NB4 (cell line): Measurements from ENCODE around the gene CORO1C.

Source experiments
- DNase-seq: peaks from one replicate; pipeline ENCODE4 v3.0.0; 2010; ENCODE audit warnings: low read depth
- H3K4me3 ChIP-seq: one replicate; pipeline ENCODE4 v1.5.1; 2011; ENCODE audit warnings: mild to moderate bottlenecking, low read depth, low read length, moderate library complexity
- MYC ChIP-seq: IDR thresholded peaks from 2 replicates; pipeline ENCODE4 v1.6.1; 2011; ENCODE audit warnings: low read depth, low read length
- POLR2A ChIP-seq: IDR thresholded peaks from 2 replicates; pipeline ENCODE4 v1.6.1; 2011; ENCODE audit warnings: mild to moderate bottlenecking; ENCODE audit not compliant: insufficient read length; ENCODE audit errors: extremely low read depth
- TF ChIP-seq, protein P1 (sequence below): IDR thresholded peaks from 2 replicates; pipeline ENCODE4 v1.6.1; 2011; ENCODE audit warnings: low read depth, low read length
- TF ChIP-seq, protein P2 (sequence below): IDR thresholded peaks from one replicate; pipeline ENCODE4 v1.5.1; 2012; ENCODE audit warnings: low read depth, low read length

Gene CORO1C

DNA sequence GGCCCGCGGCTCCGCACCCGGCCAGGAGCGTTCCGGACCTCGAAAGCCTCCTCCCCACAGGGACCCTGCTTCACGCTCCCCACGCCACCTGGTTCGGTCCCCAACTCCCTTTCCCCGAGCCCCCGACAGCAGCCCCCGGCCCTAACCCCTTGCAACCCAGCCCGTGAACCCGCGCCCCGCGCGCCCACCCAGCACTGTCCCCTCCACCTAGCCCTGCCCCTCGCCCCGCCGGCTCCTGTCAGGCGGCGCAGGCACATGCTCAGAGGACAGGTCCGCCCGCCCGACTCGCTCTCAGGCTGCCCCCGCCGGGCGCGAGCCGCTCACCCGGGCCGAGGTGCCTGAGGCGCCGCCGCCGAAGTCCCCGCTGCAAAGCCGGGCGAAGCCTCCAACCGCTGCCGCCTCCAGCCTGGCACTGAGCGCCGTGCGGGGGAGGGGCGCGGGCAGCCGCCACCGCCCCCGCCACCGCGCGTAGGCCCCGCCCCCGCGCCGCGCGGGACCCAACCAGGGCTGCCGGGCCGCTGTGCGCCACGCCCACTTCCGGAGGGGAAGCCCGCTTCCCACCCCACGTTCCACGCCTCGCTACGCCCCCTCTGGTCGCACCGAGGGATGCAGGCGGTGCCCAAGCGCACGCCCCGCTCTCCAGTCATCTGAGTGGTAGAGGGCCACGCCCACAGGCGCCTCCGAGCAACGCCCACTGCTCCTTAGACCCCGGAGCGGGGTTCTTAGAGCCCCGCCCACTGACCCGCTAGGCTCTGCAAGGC, at the start of gene CORO1C:
CORO1C (minus strand) TSS at position 414 of the 761 bp plus-strand sequence. CDS start 30,200 bp downstream, outside the sequence.
- TF ChIP-seq, protein P1, sequence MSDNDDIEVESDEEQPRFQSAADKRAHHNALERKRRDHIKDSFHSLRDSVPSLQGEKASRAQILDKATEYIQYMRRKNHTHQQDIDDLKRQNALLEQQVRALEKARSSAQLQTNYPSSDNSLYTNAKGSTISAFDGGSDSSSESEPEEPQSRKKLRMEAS: peak; percentile 91
- peak; percentile 95 for TF ChIP-seq POLR2A
- TF ChIP-seq MYC: peak; percentile 87
- TF ChIP-seq, protein P2, sequence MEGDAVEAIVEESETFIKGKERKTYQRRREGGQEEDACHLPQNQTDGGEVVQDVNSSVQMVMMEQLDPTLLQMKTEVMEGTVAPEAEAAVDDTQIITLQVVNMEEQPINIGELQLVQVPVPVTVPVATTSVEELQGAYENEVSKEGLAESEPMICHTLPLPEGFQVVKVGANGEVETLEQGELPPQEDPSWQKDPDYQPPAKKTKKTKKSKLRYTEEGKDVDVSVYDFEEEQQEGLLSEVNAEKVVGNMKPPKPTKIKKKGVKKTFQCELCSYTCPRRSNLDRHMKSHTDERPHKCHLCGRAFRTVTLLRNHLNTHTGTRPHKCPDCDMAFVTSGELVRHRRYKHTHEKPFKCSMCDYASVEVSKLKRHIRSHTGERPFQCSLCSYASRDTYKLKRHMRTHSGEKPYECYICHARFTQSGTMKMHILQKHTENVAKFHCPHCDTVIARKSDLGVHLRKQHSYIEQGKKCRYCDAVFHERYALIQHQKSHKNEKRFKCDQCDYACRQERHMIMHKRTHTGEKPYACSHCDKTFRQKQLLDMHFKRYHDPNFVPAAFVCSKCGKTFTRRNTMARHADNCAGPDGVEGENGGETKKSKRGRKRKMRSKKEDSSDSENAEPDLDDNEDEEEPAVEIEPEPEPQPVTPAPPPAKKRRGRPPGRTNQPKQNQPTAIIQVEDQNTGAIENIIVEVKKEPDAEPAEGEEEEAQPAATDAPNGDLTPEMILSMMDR: peak; percentile 85
- H3K4me3 ChIP-seq: peak within 1 kb of the TSS; percentile 83
- DNase-seq: peak; percentile 97

DNA sequence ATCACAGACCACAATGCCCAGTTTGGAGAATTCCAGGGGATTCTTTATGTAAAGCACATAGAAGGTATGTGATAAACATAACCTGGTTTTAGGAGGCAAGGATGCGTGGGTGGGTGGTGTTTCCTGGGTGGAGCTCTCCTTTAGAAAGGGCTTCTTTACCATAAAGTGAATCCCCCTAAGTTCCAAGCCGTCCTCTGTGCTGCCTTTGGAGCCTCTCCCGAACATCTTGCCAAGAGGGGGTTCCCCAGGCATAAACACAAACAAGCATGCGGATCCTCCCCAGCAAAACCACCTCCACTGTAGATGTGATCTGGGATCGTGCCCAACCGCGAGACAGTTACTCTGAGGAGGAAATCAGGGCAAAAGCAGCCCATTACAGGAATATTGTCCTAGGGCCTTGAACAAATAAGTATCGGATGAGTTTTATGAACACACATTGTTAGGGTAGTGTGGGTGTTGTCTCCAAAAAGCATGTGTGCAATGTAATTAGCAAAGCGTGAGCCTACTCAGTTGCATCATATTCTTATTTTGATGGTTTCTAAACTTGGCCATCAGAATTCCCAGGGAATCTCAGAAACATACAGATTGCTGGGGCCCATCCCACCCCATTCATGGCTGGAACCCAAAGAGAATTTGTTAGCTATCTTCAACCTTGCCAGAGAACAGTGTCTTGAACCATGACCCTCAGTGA, 48.8 kb upstream of the CORO1C start:
- no peak for DNase-seq
- TF ChIP-seq, protein P2: no peak
- no peak for TF ChIP-seq MYC
- H3K4me3 ChIP-seq: no peak overlapping the region

DNA sequence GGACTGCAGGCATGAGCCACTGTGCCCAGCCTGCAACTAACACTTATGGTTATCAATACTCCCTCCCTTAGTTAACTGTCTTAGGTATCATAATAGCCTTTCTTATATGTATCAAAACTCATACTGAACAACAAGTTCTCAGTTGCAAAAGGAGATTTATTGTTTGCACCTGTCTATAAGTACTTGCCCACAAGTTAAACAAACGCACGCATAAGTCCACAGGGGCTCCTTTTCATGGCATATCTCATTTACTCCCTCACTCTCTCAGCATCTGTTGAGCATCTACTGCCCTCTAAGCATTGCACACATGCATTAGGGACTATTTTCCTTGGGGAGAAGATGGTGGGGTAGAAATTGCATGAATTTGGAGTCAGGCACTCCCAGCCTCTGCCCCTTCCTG, 46.7 kb upstream of the CORO1C start:
- TF ChIP-seq POLR2A (no peak), MYC (no peak)
- TF ChIP-seq, protein P2: no peak
- TF ChIP-seq, protein P1: no peak
- H3K4me3 ChIP-seq: no peak overlapping the region
- no peak for DNase-seq

DNA sequence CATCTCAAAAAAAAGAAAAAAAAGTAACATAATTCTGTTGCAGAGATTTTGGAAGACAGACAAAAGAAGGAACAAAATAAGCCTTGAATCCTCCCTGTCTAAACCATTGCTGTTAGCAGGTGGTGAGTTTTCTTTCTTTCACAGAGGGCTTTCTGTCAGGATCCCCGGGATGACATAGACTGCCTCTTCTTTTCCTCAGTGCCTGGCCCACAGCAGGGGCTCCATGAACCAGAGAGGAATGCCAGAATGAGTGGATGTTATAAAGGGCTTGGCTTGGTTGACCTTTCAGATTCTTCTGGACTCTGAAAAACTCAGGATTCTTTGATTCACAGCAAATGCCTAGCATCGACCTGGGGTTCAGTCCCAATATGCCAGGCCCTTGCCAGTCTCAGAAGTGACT, 45.8 kb upstream of the CORO1C start:
- TF ChIP-seq, protein P1: no peak
- TF ChIP-seq MYC: no peak
- TF ChIP-seq, protein P2: no peak
- no peak for TF ChIP-seq POLR2A
- H3K4me3 ChIP-seq: no peak overlapping the region
- no peak for DNase-seq

DNA sequence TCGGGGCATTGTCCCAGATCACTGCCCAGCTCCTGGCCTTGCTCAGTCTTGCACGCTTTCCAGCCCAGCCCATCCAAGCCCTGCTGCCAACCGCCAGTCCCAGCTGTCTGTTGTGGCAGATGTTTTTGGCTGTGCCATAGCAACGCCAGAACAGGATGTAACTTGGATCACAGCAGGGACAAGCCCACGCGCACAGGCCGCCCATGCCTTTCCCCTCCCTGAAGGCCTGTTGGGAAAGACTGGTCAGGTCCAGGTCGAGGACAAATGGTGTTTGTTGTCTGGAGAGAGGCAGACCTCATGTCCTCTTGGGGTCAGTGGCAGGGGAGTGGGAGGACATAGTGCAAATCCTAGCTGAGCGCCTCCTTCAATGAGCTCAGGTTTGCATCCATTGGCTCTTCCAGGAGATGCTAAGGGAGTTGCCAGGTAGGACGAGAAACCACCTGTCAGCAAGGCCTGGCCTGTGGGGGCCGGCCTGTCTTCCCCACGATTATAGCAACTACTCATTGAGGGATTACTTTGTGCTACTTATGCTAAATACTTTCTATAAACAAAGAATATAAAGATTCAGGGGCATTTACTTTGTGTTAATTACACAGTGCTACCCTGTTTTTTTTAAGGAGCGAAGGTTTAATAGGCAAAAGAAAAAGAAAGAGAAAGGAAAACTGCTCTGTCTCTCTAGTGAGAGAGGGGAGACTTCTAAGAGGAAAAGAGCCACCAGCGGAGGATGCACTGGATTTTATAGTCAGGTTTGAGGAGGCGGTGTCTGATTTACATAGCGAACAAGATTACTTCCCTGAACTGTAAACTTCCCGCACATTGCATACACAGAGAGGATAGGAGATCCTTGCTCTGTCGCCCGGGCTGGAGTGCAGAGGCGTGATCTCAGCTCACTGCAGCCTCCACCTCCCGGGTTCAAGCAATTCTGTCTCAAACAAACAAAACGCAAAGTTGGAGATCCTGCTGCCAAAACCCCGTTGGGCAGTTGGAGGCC, 42.8 kb upstream of the CORO1C start:
- peak; percentile 43 for DNase-seq
- TF ChIP-seq MYC (no peak), POLR2A (no peak)
- TF ChIP-seq, protein P2: no peak
- TF ChIP-seq, protein P1: no peak

More for the DNA sequence above, 42.8 kb upstream of the CORO1C start:
- no peak overlapping the region for H3K4me3 ChIP-seq
